GM12878 (cell line): ENCODE results near the gene SLC24A3. TPM values are rescaled to one million over a fixed set of nuclear protein-coding genes. Genes with fewer than 3 reads are reported as not detected.

ENCODE experiments used
- ATAC-seq: fragments of 200-7000 bp; cut with Tn5 transposase; 3 replicates; pipeline ENCODE4 v1.9.1; 2020; ENCODE audit warnings: mild to moderate bottlenecking, moderate library complexity
- BruUV-seq: library from RNA; stranded (reverse); fragments of 400-500 nt; replicated peaks from 2 replicates; lab custom pipeline; 2021; lab: Mats Ljungman, UMichigan
- CTCF ChIA-PET: fragments of 300-600 bp; sonication (Branson Sonifier 250); formaldehyde crosslinking; extraction: SDS; loops from one replicate; lab custom pipeline; 2021; ENCODE audit warnings: inconsistent platforms; lab: Yijun Ruan, JAX
- POLR2A ChIA-PET: fragments of 350-600 bp; formaldehyde crosslinking; extraction: SDS; loops from one replicate; lab custom pipeline; 2021; ENCODE audit warnings: inconsistent platforms; lab: Charles Lee
- RAD21 ChIA-PET: fragments of 300-600 bp; sonication (Branson Sonifier 250); formaldehyde crosslinking; loops from one replicate; lab custom pipeline; 2023; ENCODE audit warnings: antibody characterized with exemption; ENCODE audit not compliant: unreplicated experiment; lab: Charles Lee
- SMC1A ChIA-PET: fragments of 300-600 bp; sonication (Branson Sonifier 250); formaldehyde crosslinking; loops from one replicate; lab custom pipeline; 2023; ENCODE audit not compliant: unreplicated experiment, uncharacterized antibody; lab: Charles Lee
- DNase-seq: peaks from one replicate; pipeline ENCODE4 v3.0.0-alpha.2; 2011; ENCODE audit warnings: low read depth, low spot score
- FAIRE-seq: peaks from 3 replicates; lab custom pipeline; 2011; peaks lifted over from hg19 to GRCh38; lab: Jason Lieb, UNC
- H2AFZ ChIP-seq: 2 replicates; pipeline ENCODE4 v1.6.0; 2011; ENCODE audit warnings: low read depth, low read length, control low read depth; ENCODE audit not compliant: control insufficient read depth
- H3K27ac ChIP-seq: 2 replicates; pipeline ENCODE4 v1.5.1; 2011; ENCODE audit warnings: control low read depth; ENCODE audit not compliant: control insufficient read depth, insufficient read depth
- H3K27me3 ChIP-seq, 2 experiments: replicated peaks in 1 of 2; 2 replicates each; pipeline versions ENCODE4 v1.6.0 to v1.6.1; 2011; ENCODE audit warnings: low read length in 1 of 2; ENCODE audit not compliant: control insufficient read depth in 2 of 2, insufficient read depth in 2 of 2
- H3K36me3 ChIP-seq, 2 experiments: 2 replicates each; pipeline ENCODE4 v1.5.1; 2011; ENCODE audit warnings: low read length in 1 of 2; ENCODE audit not compliant: control insufficient read depth in 2 of 2, insufficient read depth in 2 of 2
- H3K4me1 ChIP-seq: 2 replicates; pipeline ENCODE4 v1.6.1; 2011; ENCODE audit warnings: mild to moderate bottlenecking, low read length, moderate library complexity, mixed read lengths; ENCODE audit not compliant: control insufficient read depth, insufficient read depth
- H3K4me2 ChIP-seq: 2 replicates; pipeline ENCODE4 v1.6.0; 2011; ENCODE audit warnings: control low read depth; ENCODE audit not compliant: control insufficient read depth, insufficient read depth
- H3K4me3 ChIP-seq: fragments of 200-600 bp; sonication (generic); 2 replicates; pipeline ENCODE4 v1.5.1; 2016
- H3K79me2 ChIP-seq: 2 replicates; pipeline ENCODE4 v1.6.0; 2011; ENCODE audit warnings: low read length; ENCODE audit not compliant: control insufficient read depth, insufficient read depth
- H3K9ac ChIP-seq: 2 replicates; pipeline ENCODE4 v1.8.0; 2011; ENCODE audit warnings: low read length, control low read depth, mixed read lengths; ENCODE audit not compliant: control insufficient read depth, insufficient read depth
- H3K9me3 ChIP-seq: replicated peaks from 3 replicates; pipeline ENCODE4 v1.5.1; 2011; ENCODE audit warnings: mild to moderate bottlenecking, low read length; ENCODE audit not compliant: control insufficient read depth, insufficient read depth
- H4K20me1 ChIP-seq: 2 replicates; pipeline ENCODE4 v1.6.0; 2011; ENCODE audit not compliant: control insufficient read depth, insufficient read depth
- CBX3 ChIP-seq: fragments of 200-600 bp; sonication (generic); IDR thresholded peaks from 2 replicates; pipeline ENCODE4 v1.6.1; 2016; ENCODE audit warnings: low read depth, borderline replicate concordance
- CHD4 ChIP-seq: fragments of 200-600 bp; sonication (generic); IDR thresholded peaks from 2 replicates; pipeline ENCODE4 v1.6.1; 2016; ENCODE audit warnings: mild to moderate bottlenecking
- DPF2 ChIP-seq: fragments of 450-650 bp; IDR thresholded peaks from 2 replicates; pipeline ENCODE4 v1.6.1; 2017; ENCODE audit warnings: mild to moderate bottlenecking
- E2F4 ChIP-seq: IDR thresholded peaks from 2 replicates; pipeline ENCODE4 v1.6.1; 2012; ENCODE audit warnings: low read depth, low read length, improper control_type of control experiment
- KDM1A ChIP-seq: fragments of 200-600 bp; sonication (generic); IDR thresholded peaks from 2 replicates; pipeline ENCODE4 v1.6.1; 2016; ENCODE audit warnings: borderline replicate concordance
- NBN ChIP-seq: fragments of 450-650 bp; IDR thresholded peaks from 2 replicates; pipeline ENCODE4 v1.6.1; 2016
- RCOR1 ChIP-seq: conservative IDR thresholded peaks from 2 replicates; pipeline ENCODE4 v1.6.1; 2012; ENCODE audit warnings: low read depth, low read length, improper control_type of control experiment
- SPI1 ChIP-seq: IDR thresholded peaks from 2 replicates; pipeline ENCODE4 v1.6.1; 2011; ENCODE audit warnings: low read depth, mild to moderate bottlenecking, low read length, moderate library complexity, borderline replicate concordance; ENCODE audit not compliant: insufficient read depth
- TBL1XR1 ChIP-seq: IDR thresholded peaks from 2 replicates; pipeline ENCODE4 v1.6.1; 2012; ENCODE audit warnings: low read depth, low read length, improper control_type of control experiment
- ZNF24 ChIP-seq: fragments of 450-650 bp; IDR thresholded peaks from 2 replicates; pipeline ENCODE4 v1.6.1; 2017; ENCODE audit warnings: antibody characterized with exemption, mild to moderate bottlenecking
- ZNF274 ChIP-seq: IDR thresholded peaks from one replicate; pipeline ENCODE4 v1.8.0; 2011; ENCODE audit not compliant: insufficient read length, insufficient read depth
- ZNF622 ChIP-seq: fragments of 450-650 bp; IDR thresholded peaks from 2 replicates; pipeline ENCODE4 v1.6.1; 2017; ENCODE audit warnings: mild to moderate bottlenecking, inconsistent platforms
- ZNF687 ChIP-seq: fragments of 450-650 bp; IDR thresholded peaks from 2 replicates; pipeline ENCODE4 v1.6.1; 2017; ENCODE audit warnings: mild to moderate bottlenecking, moderate library complexity
- WGBS: methylation state at CpG from one replicate; pipeline ENCODE4 v1.1.6; 2016; ENCODE audit warnings: low lambda C conversion rate; ENCODE audit not compliant: insufficient replicate concordance, insufficient coverage; ENCODE audit errors: missing lambda C conversion rate; 5-methylcytosine and 5-hydroxymethylcytosine counted together
- in situ Hi-C: fragments of 300-500 bp; cut with MboI; formaldehyde crosslinking; loops from 9 replicates; pipeline ENCODE4 v1.14.3; 2018; ENCODE audit warnings: mixed read lengths
- intact Hi-C: fragments of 100-400 bp; cut with micrococcal nuclease; formaldehyde crosslinking; loops from one replicate; pipeline ENCODE4 v1.14.2; 2022; ENCODE audit not compliant: unreplicated experiment
- polyA plus RNA-seq, 11 experiments: library from polyadenylated mRNA; depleted of rRNA in 4 of 11; unstranded in 6 of 11; stranded (reverse) in 5 of 11; fragments of >200 nt; fragmentation: Nextera tagmentation in 4 of 11; fragmentation: Illumina TruSeq in 1 of 11; extraction: Ambion mirVana in 4 of 11; extraction: Trizol in 1 of 11; gene quantifications; 1 replicate in 1 of 11; 2 replicates in 10 of 11; pipeline versions ENCODE4 v1.2.1 to v1.2.3, GENCODE V29; 2011 to 2016; ENCODE audit warnings: inconsistent platforms in 2 of 11, missing spikeins in 2 of 11, low read depth in 1 of 11
- total RNA-seq, 4 experiments: library from RNA; depleted of rRNA in 3 of 4; stranded (reverse); fragments of >200 nt in 3 of 4; fragmentation: Illumina TruSeq in 1 of 4; extraction: Trizol in 1 of 4; gene quantifications; 2 replicates each; pipeline versions ENCODE4 v1.2.1 to v1.2.3, GENCODE V29; 2013 to 2021

SLC24A3 gene
- total and polyA plus RNA-seq, 10 of the 15 experiments (the other 5 are each of a cell fraction or from before 2014, with no cell fraction given) = 0.04 TPM; not detected in 9

GRCh38 chr20:19304389-19304788, 91.9 kb downstream of the SLC24A3 start:
- Histone ChIP-seq H3K4me2 (no peak overlapping the region), H3K4me1 (no peaks in the 10 kb centered on the region), H3K4me3 (no peak overlapping the region), H3K79me2 (no peaks in the 10 kb centered on the region), H3K9me3 (no peaks in the 10 kb centered on the region), H3K27me3 (no peaks in the 10 kb centered on the region), H3K9ac (no peak overlapping the region), H3K27ac (no peak overlapping the region), H2AFZ (no peak overlapping the region), H3K36me3 (no peaks in the 10 kb centered on the region), H4K20me1 (no peaks in the 10 kb centered on the region)
- TF ChIP-seq ZNF24 = no peak
- no peak for TF ChIP-seq CBX3
- no peak for TF ChIP-seq ZNF274
- TF ChIP-seq E2F4 = no peak
- TF ChIP-seq TBL1XR1 = no peak
- TF ChIP-seq ZNF687 = no peak
- TF ChIP-seq DPF2 = no peak
- no peak for TF ChIP-seq NBN
- no peak for TF ChIP-seq ZNF622
- no peak for TF ChIP-seq CHD4
- TF ChIP-seq RCOR1 = no peak
- no peak for TF ChIP-seq KDM1A
- TF ChIP-seq SPI1 = no peak
- ChIA-PET RAD21 (no interaction called here), CTCF (no interaction called here), SMC1A (no interaction called here), POLR2A (no interaction called here)
- in situ Hi-C loops (no loop called here), intact Hi-C loops (no loop called here)
- no TSS peak for BruUV-seq
- FAIRE-seq (no peak), ATAC-seq (no peak), DNase-seq (no peak)
- WGBS = 9% methylated on average over 5 of the region's 5 CpGs
